Measurements from ENCODE around the gene UPK1A.

Gene UPK1A

DNA sequence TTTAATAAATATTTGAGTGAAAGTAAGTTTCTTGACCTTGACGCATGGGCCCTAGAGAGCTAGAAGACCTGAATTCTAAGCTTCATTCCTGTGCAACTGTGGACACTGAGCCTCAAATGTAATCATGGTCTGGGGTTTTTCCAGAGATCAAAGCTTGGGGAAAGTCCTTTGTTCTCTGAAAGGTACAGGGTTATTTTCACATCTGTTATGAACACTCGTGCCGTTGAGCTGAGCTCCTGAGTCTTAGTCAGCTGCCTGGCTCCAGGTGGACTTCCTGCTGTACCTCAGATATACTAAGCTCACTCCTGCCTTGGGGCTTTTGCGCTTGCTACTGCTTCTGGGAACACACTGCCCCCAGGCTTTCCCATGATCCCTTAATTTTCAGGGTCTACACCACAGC, 30.5 kb downstream of the UPK1A start:
- no peak overlapping the region for H3K4me3 ChIP-seq (ENCODE audit: low read depth, low read length)
- TF ChIP-seq, protein P1, sequence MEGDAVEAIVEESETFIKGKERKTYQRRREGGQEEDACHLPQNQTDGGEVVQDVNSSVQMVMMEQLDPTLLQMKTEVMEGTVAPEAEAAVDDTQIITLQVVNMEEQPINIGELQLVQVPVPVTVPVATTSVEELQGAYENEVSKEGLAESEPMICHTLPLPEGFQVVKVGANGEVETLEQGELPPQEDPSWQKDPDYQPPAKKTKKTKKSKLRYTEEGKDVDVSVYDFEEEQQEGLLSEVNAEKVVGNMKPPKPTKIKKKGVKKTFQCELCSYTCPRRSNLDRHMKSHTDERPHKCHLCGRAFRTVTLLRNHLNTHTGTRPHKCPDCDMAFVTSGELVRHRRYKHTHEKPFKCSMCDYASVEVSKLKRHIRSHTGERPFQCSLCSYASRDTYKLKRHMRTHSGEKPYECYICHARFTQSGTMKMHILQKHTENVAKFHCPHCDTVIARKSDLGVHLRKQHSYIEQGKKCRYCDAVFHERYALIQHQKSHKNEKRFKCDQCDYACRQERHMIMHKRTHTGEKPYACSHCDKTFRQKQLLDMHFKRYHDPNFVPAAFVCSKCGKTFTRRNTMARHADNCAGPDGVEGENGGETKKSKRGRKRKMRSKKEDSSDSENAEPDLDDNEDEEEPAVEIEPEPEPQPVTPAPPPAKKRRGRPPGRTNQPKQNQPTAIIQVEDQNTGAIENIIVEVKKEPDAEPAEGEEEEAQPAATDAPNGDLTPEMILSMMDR (IDR thresholded peaks at IDR 0.05; ENCODE audit: control insufficient read depth, extremely low read depth, insufficient read depth), result no peak
- DNase-seq (ENCODE audit: low read depth), result no peak

GRCh38 chr19:35702223-35703012, 36.1 kb downstream of the UPK1A start:
- H3K4me3 ChIP-seq (ENCODE audit: low read depth, low read length), result peak overlapping the region; percentile 68
- peak; percentile 94 for DNase-seq (ENCODE audit: low read depth)
- TF ChIP-seq, protein P1 (IDR thresholded peaks at IDR 0.05; ENCODE audit: control insufficient read depth, extremely low read depth, insufficient read depth), result no peak

DNA sequence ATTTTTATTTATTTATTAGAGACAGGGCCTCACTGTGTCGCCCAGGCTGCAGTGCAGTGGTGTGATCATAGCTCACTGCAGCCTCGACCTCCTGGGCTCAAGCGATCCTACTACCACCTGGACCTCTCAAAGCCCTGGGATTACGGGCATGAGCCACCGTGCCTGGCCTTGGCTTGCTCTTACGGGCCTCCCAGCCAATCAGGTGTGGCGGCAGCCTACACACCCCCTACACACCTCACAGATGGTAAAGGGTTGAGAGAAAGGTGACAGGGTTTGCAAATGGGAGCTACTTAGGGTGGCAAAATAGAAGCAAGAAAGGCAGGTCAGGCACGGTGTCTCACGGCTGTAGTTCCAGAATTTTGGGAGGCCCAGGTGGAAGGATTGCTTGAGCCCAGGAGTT, 37.0 kb downstream of the UPK1A start:
- H3K4me3 ChIP-seq (ENCODE audit: low read depth, low read length), result no peak overlapping the region
- TF ChIP-seq, protein P1 (IDR thresholded peaks at IDR 0.05; ENCODE audit: control insufficient read depth, extremely low read depth, insufficient read depth), result no peak
- no peak for DNase-seq (ENCODE audit: low read depth)

DNA sequence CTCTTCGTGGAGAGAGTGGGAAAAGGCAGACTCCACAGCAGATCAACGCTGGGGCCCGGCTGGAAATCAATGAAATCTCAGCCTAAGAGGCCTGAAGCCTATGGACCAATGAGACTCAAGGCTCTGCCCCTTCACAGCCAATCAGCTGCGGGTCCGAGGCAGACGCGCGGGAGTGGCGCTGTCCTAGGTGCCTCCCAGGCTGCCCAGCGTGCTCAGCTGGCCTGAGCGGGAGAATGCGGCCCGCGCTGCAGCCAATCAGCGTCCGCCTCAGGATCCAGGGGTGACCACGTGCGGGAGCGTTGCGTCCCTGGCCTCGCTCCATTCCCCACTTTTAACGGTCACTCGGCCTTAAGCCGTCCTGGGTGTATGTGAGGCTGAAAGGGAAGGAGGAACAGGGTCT, 37.9 kb downstream of the UPK1A start, which contains the start of gene ZBTB32:
ZBTB32 (plus strand) TSS at position 341 of the 400 bp plus-strand sequence. CDS start 10,069 bp downstream, outside the sequence.
- TF ChIP-seq, protein P1 (IDR thresholded peaks at IDR 0.05; ENCODE audit: control insufficient read depth, extremely low read depth, insufficient read depth), result no peak
- H3K4me3 ChIP-seq (ENCODE audit: low read depth, low read length), result no peak within 1 kb of the TSS
- DNase-seq (ENCODE audit: low read depth), result no peak

- TF ChIP-seq, protein P1 (IDR thresholded peaks at IDR 0.05; ENCODE audit: control insufficient read depth, extremely low read depth, insufficient read depth), result no peak
- DNase-seq (ENCODE audit: low read depth), result no peak
- H3K4me3 ChIP-seq (ENCODE audit: low read depth, low read length), result no peak overlapping the region
These were observed 42.1 kb downstream of the UPK1A start for GRCh38 chr19:35708391-35708790.

DNA sequence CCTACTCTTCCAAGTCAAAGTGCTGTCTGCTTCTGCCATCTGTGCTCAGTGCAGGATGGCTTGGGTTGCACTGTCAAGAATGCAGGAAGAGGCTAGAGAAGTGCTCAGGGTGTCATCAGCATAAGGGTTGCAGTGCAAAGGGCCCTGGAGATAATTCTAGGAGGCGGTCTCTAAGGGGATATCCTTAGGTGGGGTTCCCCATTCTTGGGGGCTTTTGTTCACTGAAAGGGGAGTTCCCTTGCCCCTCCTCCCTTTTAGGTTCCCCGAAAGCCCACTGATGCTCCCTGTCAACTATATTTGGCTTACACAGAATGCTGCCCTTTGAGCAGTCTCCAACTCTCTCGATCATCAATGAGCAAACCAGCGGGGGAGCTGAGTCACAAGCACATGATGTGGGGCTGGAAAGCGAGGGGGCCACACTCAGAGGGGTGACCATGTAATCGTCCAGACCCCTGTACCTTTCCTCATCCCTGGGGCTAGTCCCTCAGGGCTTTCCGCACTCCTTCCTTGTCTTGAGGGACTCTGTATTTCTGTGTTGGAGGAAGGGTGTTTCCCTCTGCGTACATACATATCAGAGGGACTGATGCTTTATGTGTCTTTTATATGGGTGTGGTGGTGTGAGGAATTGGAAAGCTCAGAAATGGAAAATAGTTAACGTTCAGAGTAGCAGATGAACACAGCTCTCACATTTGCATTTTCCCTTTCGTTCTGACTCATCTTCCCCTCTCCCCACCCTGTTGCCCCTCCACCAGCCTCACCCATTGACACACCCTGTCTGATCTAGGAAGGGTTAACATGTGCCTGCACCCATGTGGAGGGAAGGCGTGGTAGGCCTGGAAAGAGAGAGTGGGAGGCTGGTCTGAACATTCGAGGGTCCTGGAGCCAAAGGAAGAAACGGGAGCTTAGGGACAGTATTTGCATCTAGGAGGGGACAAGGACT, 44.7 kb downstream of the UPK1A start:
- no peak overlapping the region for H3K4me3 ChIP-seq (ENCODE audit: low read depth, low read length)
- TF ChIP-seq, protein P1 (IDR thresholded peaks at IDR 0.05; ENCODE audit: control insufficient read depth, extremely low read depth, insufficient read depth), result no peak
- no peak for DNase-seq (ENCODE audit: low read depth)
